Dermis blood vessel endothelial cell (primary cell): ENCODE data around the gene CD244. TPM values are rescaled to one million over a fixed set of nuclear protein-coding genes. Genes with fewer than 3 reads are reported as not detected.
"Not testable (repeated sequence)": the region's sequence is repeated elsewhere in the genome, so short reads cannot be mapped to it uniquely, and the experiment has no call there.

Experiments
- DNase-seq: peaks from one replicate; pipeline ENCODE4 v3.0.0; 2010
- total RNA-seq: library from RNA; depleted of rRNA; stranded (reverse); fragments of >200 nt; gene quantifications from 2 replicates; pipeline ENCODE4 v1.2.3, GENCODE V29; 2014

The CD244 gene
- total RNA-seq, 1 donor from 2014 or later: not detected

DNA sequence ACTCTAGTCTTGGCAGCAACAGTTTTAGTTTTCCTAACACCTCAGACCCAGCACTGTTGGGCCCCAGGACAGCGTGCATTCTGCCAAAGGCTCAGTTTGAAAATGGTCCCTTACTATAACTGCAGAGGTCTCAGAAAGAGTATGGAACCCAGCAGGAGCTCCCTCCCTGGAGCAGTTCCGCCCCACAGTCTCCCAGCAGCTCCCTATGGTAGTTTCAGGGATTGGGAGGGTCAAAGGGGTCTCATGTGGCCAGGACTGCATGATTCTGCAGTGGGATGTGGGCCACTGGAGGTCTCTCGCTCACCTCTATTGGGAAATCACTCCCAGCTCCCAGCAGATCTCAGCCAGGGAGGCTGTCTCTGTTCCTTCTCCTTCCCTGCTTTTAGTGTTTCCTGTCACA, 54.4 kb downstream of the CD244 start:
- no peak for DNase-seq

DNA sequence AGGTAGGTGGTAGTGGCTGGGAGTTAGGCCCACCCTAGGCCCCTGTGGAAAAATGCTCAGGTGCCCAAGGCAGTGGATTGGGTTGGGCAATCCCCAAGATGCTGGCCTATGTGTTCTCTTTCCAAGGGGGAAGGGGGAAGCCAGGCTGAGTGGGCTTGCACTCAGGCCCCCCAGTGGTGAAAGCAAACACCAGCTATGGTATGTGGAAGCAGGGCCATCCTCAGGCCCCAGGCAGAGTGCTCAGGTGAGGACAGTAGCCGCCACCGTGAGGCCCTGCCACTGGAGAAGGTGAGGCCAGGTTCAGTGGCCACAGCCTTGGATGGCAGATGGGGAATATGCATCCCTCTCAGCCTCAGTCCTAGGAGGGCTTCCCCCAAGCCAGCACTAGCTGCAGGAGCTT, 54.9 kb downstream of the CD244 start:
- DNase-seq: no peak

DNA sequence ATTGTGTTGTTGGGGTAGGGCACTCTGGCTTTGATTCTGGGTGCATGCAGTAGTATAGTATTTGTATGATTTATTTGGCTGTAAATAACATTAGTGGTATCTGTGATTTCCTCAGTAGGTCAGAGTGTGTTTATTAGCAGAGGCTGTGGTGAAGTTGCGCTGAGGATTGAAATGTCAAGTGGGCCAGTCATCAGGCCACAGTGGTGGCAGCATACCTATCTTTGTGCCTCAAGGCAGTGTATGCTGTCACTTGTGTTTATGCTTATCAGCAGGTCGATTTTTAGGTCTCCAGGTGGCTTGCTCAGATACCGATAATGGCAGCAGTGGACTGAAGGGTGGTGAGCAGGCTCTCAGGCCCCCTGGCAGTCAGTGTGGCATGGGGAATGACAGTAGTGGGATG, 55.4 kb downstream of the CD244 start:
- DNase-seq: no peak

DNA sequence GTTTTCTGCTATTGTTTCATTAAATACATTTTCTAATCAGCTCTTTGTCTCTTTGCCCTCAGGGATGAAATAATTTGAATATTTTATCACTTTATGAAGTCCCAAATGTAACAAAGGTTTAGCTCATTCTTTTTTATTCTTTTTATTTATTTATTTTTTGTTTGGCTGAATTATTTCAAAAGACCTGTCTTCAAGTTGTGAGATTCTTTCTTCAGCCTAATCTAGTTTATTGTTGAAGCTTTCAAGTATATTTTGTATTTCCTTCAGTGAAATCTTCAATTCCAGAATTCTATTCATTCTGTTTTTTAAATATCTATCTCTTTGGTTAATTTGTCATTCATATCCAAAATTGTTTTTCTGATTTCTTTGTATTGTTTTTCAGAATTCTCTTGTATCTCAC, 55.9 kb downstream of the CD244 start:
- no peak for DNase-seq

DNA sequence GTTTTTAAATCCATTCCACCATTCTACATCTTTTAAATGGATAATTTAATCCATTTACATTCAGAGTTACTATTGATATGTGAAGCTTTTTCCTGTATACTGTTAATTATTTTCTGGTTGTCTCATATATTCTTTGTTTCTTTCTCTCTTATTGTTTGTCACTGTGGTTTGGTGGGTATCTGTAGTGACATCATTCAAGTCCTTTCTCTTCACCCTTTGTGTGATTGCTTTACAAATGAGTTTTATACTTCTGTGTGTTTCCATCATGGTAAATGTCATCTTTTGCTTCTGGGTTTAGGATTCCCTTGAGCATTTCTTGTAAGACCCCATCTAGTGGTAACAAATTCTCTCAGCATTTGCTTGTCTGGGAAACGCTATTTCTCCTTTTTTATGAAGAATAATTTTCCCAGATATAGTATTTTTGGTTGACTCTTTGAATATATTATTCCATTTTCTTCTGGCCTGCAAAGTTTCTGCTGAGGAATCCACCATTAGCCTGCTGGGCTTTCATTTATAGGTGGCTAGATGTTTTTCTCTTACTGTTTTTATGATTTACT, 56.5 kb downstream of the CD244 start:
- DNase-seq: no peak

DNA sequence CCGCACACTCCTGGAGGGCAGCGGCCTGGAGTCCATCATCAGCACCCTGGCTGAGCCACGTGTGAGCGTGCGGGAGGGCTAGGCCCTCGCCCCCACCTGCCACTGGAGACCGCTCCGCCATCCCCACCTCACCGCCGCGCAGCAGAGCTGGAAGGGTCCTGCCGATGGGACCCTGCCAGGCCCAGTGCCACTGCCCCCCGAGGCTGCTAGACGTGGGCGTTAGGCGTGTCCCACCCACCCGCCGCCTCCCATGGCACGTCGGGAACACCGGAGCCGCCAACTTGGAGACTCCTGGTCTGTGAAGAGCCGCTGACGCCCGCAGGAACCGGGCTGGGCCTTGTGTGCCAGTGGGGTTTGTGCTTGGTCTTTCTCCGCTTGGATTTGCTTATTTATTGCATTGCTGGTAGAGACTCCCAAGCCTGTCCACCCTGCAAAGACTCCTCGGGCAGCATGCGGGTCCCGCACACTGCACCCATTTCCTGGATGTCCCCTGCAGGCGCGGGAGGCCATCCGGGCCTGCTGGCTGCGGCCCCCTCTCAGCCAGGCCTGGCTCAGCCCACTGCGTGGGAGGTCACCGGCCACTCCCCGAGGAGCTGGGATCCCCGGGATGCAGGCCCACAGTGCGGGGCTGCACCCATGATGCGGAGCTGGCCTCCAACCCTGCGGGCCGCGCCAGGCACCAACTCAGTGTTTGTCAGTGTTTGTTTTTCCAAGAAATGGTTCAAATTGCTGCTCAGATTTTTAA, 60.7 kb downstream of the CD244 start:
- no peak for DNase-seq

DNA sequence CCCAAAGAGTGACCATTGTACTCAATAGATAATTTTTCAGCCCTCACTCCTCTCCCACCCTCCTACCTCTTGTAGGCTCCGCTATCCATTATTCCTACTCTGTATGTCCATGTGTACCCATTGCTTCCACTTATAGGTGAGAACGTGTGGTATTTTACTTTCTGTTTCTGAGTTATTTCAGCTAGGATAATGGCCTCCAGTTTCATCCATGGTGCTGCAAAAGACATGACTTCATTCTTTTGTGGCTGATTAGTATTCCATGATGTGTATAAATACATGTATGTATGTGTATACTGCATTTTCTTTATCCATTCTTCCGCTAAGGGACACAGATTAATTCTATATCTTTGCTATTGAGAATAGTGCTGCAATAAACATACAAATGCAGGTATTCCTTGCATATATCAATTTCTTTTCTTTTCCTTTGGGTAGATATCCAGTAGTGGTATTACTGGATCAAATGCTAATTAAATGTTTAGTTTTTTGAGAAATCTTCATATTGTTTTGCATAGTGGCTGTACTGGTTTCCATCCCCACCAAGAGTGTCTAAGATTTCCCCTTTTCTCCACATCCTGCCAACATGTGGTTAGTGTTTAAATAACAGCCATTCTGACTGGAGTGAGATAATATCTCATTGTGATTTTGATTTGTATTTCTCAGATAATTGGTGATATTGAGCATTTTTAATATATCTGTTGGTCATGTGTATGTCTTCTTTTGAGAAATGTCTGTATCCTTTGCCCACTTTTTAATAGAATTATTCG, 61.9 kb downstream of the CD244 start:
- DNase-seq: no peak

DNA sequence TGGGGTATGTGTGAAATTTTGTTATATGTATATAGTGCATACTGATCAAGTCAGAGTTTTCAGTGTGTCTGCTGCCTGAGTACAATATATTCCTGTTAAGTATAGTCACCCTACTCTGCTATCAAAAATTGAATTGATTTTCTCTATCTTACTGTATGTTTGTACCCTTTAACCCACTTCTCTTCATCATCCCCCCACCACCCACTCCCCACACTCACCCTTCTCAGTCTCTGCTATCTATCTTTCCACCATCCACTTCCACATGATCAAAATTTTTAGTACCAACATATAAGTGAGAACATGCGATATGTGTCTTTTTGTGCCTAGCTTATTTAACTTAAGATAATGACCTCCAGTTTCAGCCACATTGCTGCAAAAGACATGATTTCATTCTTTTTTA, 62.5 kb downstream of the CD244 start:
- no peak for DNase-seq

DNA sequence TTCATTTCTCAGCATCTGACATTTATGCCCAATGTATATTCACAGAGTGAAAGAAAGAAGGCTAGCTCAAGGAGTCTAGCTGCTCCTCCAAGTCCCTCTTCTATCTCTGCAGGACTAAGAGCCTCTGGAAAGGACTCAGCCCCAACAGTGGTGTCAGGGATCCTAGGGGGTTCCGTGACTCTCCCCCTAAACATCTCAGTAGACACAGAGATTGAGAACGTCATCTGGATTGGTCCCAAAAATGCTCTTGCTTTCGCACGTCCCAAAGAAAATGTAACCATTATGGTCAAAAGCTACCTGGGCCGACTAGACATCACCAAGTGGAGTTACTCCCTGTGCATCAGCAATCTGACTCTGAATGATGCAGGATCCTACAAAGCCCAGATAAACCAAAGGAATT, 63.0 kb downstream of the CD244 start:
- DNase-seq: no peak

DNA sequence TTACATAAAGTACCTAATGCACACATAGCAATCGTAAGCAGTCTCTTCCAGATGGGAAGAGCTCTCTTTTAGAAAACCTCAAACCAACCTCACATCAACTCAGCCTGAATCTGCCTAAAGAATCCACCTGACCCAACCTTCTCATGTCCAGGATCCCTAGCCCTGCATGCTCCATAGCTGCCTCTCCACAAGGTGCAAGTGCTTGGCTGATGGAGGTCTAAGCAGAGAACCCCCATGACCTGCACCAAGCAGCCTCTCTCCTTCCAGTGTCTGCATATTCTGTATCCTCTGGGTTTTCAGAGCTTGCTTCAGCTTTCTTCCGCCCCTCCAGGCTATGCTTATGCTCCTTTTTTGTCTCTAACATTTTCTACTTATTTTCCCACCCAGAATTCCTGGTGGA, 64.2 kb downstream of the CD244 start:
- DNase-seq: no peak

DNA sequence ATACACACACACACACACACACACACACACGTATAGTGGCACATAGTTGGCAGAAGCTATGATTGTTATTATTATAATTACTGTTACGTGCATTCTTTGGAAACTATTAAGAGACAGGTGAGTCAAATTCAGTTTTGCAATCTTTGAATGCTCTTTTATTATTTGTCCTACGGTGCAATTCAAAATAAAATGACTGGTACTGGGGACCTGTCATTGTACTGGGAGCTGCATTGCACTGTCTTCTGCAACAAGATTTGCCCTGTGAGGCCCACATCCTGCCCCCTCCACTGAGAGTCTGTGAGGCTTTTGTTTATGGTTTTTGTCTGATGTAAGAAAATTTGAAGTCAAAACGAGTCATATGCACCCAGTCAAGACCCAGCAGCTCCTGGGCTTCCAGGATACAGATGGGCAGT, 64.8 kb downstream of the CD244 start:
- DNase-seq: no peak

DNA sequence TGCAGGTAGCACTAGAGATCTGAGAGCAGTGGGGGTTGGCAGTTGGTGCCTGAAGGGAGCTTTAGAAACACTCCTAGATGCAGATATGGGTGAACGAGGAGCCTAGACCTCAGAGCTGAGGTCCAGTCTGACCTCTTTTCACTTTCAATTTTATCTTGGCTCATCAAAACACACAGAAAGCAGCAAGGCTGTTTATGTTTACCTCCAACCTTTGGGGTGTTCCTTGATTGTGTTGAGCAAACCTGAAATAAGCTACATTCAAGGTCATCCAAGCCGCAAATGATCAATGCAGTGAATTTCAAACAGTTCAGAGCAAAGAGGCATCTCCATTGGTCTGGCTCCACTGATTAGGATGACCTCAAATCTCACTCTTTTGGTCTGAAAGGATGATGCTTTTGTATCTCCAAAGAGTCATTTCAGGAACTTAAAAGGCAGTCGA, 65.4 kb downstream of the CD244 start:
- DNase-seq: no peak

DNA sequence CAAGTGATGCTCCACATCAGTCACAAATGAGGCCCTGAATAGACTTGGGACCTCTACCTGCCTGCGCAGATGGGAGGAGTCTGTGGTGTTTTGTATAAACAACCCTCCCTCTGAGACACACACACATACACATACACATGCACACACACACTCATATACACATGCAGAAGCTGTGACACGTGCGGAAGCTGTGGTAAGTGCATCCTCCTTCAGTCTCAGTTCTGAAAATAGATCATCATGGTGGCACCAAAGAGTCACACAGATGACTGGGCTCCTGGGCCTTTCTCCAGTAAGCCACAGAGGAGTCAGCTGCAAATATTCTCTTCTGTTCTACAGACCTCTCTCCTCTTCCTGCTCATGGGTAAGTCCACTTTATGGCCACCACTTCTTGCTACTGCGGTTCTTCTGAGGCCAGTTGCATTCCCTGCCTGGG, 66.7 kb downstream of the CD244 start, which contains the start of gene LY9:
Gene LY9, plus strand, starts transcription at position 224 of the 433 bp plus-strand sequence. Its CDS starts 14 bp downstream, at position 238.
- no peak for DNase-seq

DNA sequence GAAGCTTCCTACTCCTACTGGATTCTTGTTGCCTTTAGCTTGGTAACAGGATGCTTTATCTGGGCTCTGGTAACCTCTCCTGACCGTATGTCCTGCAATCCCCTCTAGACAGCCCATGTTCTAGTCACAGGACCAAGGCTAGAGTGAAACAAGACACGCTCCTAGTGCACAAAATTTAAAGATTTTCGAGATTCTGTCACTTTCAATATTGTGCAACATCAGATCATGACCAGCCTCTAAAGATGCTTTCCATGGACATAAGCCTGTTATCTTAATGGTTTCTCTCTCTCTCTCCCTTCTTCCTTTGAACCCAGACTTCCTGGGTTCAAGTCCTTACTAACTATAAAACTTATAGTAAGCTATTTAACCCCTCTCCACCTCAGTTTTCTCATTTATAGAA, 68.3 kb downstream of the CD244 start:
- DNase-seq: no peak

DNA sequence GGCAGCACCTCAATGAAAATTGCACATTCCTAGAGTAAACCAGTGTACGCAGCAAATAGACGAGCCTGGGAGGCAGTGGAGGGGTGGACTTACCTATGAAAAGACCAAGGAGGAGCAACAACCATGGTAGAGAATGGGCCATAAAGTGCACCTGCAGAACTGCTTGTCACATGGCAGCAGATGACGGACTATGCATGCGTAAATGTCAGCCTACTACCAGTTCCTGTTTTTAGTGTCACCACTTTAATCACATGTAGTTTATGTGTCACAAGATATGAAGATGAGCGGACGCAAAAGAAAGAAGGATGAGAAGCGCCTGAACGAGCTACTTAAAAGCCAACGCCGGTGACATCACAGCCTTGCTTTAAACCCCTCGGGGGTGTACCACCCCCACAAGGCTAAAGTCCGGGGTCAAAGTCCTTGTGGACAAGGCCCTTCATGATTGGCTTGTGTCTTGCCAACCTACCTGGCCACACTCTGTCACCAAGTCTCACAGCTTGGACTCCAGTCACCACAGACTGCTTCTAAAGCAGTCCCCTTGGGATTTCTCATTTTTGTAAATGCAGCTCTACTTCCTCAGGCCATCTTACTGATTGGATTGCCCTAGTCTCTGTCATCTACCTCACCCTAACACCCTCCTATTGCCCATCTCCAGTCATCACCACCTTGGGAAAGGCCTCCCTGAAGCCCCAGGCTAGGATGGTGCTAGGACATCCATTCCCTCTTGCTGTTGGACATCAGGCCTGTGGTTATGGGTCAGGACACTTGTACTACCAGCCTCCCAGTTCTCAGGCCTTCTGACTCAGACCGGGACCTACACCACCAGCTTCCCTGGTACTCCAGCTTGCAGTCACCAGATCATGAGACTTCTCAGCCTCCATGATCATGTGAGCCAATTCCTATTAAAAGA, 72.7 kb downstream of the CD244 start:
- no peak for DNase-seq

DNA sequence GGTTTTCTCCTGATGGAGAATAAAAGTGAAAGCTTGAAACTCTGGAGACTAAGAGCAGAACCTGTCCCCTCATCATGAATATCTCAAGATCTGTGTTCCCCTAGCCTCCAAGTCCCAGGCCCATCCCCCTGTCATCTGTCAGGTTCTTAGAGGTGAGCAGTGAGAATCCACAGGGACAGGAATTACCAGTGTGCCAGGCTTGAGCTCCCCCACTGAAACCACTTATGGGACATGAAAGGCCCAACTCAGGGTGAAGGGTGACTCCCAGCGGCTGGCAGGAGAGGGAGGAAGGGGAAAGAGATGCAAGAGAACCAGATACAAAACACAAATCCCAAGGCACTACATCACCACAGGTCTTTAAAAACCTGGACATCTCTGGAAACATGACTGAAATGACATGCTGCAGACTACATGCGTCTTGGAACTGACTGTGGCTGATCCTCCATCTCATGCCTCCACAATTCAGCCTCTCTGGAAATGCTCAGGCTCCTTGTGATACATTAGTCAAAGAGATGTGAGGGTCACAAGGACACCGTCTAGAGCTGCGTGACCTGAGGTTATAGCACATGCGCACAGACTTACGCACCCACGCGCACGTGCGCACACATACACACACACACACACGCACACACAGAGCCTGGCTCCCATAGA, 73.5 kb downstream of the CD244 start:
- DNase-seq: no peak

DNA sequence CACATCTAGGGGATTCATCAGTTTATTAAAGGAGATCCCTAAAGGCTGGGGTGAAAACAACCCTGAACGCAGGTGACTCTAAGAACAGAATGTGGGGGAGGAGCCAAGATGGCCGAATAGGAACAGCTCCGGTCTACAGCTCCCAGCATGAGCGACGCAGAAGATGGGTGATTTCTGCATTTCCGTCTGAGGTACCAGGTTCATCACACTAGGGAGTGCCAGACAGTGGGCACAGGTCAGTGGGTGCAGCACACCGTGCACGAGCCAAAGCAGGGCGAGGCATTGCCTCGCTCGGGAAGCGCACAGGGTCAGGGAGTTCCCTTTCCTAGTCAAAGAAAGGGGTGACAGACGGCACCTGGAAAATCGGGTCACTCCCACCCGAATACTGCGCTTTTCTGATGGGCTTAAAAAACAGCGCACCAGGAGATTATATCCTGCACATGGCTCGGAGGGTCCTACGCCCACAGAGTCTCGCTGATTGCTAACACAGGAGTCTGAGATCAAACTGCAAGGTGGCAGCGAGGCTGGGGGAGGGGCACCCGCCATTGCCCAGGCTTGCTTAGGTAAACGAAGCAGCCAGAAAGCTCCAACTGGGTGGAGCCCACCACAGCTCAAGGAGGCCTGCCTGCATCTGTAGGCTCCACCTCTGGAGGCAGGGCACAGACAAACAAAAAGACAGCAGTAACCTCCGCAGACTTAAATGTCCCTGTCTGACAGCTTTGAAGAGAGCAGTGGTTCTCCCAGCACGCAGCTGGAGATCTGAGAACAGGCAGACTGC, 79.5 kb downstream of the CD244 start:
- DNase-seq: not testable (repeated sequence)

DNA sequence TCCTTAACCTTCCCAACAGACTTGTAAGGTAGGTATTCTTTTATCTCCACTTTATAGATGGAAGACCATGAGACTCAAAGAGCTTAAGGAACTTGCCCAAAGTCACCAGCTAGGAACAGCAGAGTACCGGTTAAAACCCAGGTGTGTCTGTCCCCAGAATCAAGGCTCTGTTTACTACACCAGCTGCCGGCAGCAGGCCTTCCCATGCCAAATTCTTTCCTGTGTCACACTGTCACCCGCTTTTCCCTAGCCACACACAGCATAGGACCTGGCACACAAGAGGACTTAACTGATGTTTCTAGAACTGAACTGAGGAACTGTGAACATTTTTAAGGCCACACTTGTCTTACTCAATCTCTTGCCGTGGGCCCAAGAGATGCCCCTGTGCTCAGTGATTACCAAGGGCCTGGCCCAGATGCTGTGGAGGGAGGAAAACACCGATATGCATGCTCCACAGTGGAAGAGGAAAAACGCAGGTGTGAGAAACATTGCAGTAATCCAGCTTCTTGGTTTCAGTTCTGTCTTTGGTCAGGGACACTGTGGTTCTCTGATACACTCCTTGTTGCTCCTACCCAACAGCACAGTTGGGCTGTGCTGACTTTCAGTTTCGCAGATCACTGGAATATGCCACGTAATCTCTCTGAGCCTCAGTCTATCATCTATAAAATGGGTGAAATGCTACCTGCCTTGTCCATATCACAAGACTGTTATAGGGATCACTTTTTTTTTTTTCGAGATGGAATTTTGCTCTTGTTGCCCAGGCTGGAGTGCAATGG, 80.6 kb downstream of the CD244 start:
- DNase-seq: no peak

DNA sequence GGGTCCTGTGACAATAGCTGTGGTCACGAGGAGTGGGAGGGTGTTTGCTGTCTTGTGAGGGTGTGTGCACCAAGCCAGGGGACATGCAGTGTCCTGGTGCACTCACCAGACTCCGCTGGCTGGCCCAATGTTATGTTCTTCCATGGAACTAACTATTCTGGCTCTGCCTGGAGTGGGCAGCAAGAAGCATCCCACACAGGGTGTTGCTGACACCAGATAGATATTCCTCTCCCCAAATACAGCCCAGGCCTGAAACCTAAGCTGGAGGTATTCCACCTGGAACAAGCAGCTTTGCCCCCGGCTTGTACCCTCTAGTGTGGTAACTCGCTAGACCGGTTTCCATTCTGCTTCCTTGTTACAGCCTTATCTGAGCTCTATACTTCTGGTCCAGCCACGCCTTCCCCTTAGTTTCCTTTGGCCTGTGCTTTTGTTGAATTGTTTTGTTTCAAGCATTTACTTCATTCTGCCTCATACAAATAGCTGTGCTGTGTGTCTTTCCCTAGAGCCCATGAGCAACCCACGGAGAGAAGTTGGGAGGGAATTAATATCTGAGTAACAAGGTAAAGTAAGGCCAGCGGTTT, 81.4 kb downstream of the CD244 start:
- no peak for DNase-seq

DNA sequence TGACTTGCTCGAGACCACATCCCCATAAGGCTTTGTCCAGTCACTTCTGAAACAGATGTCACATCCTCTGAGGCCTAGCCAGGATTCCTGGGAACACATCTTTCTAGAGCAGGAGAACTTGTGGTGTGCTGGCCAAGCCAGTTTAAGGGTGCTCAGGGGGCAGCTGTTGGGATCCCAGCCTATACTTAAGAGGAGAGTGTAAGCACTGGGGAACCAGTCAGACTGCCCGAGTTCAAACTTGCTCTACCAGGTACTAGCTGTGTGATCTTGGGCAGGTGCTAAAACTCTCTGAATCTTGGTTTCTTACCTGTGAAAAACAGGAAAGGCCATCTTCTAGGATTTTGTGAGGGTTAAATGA, 82.3 kb downstream of the CD244 start:
- DNase-seq: no peak
